ENCODE measurements around the gene TP73.

TP73 gene

GRCh38 chr1:3727825-3728776, 75.8 kb downstream of the TP73 start:
- DNase-seq (ENCODE audit: low read depth in 2 of 2) = no peak

GRCh38 chr1:3729594-3730542, 77.6 kb downstream of the TP73 start:
- DNase-seq (ENCODE audit: low read depth in 2 of 2) = no peak

GRCh38 chr1:3730543-3731247, 78.4 kb downstream of the TP73 start:
- no peak for DNase-seq (ENCODE audit: low read depth in 2 of 2)

GRCh38 chr1:3731583-3732433, 79.5 kb downstream of the TP73 start:
- no peak for DNase-seq (ENCODE audit: low read depth in 2 of 2)

- DNase-seq (ENCODE audit: low read depth in 2 of 2) = no peak
These were observed 80.2 kb downstream of the TP73 start for GRCh38 chr1:3732434-3733093.

GRCh38 chr1:3733094-3733882, 81.0 kb downstream of the TP73 start:
- no peak for DNase-seq (ENCODE audit: low read depth in 2 of 2)

- DNase-seq (ENCODE audit: low read depth in 2 of 2) = no peak
These were observed 81.7 kb downstream of the TP73 start for GRCh38 chr1:3733883-3734589.

GRCh38 chr1:3734602-3735001, 82.3 kb downstream of the TP73 start:
- DNase-seq (ENCODE audit: low read depth in 2 of 2) = no peak

GRCh38 chr1:3735027-3735681, 82.8 kb downstream of the TP73 start:
- DNase-seq (ENCODE audit: low read depth in 2 of 2) = no peak

GRCh38 chr1:3735688-3736087, 83.4 kb downstream of the TP73 start:
- no peak for DNase-seq (ENCODE audit: low read depth in 2 of 2)

GRCh38 chr1:3736131-3736561, 83.8 kb downstream of the TP73 start:
- no peak for DNase-seq (ENCODE audit: low read depth in 2 of 2)

GRCh38 chr1:3736708-3737107, 84.4 kb downstream of the TP73 start:
- no peak for DNase-seq (ENCODE audit: low read depth in 2 of 2)

- DNase-seq (ENCODE audit: low read depth in 2 of 2) = no peak
These were observed 86.6 kb downstream of the TP73 start for GRCh38 chr1:3738943-3739342.

GRCh38 chr1:3740042-3740441, 87.7 kb downstream of the TP73 start:
- no peak for DNase-seq (ENCODE audit: low read depth in 2 of 2)

- no peak for DNase-seq (ENCODE audit: low read depth in 2 of 2)
These were observed 88.4 kb downstream of the TP73 start for GRCh38 chr1:3740752-3741151.

- no peak for DNase-seq (ENCODE audit: low read depth in 2 of 2)
These were observed 89.5 kb downstream of the TP73 start for GRCh38 chr1:3741566-3742438.
